ENCODE data around the gene DICER1. TPM values are rescaled to one million over a fixed set of nuclear protein-coding genes. Genes with fewer than 3 reads are reported as not detected.
"Not testable (repeated sequence)": the region's sequence is repeated elsewhere in the genome, so short reads cannot be mapped to it uniquely, and the experiment has no call there.

DICER1 gene, protein sequence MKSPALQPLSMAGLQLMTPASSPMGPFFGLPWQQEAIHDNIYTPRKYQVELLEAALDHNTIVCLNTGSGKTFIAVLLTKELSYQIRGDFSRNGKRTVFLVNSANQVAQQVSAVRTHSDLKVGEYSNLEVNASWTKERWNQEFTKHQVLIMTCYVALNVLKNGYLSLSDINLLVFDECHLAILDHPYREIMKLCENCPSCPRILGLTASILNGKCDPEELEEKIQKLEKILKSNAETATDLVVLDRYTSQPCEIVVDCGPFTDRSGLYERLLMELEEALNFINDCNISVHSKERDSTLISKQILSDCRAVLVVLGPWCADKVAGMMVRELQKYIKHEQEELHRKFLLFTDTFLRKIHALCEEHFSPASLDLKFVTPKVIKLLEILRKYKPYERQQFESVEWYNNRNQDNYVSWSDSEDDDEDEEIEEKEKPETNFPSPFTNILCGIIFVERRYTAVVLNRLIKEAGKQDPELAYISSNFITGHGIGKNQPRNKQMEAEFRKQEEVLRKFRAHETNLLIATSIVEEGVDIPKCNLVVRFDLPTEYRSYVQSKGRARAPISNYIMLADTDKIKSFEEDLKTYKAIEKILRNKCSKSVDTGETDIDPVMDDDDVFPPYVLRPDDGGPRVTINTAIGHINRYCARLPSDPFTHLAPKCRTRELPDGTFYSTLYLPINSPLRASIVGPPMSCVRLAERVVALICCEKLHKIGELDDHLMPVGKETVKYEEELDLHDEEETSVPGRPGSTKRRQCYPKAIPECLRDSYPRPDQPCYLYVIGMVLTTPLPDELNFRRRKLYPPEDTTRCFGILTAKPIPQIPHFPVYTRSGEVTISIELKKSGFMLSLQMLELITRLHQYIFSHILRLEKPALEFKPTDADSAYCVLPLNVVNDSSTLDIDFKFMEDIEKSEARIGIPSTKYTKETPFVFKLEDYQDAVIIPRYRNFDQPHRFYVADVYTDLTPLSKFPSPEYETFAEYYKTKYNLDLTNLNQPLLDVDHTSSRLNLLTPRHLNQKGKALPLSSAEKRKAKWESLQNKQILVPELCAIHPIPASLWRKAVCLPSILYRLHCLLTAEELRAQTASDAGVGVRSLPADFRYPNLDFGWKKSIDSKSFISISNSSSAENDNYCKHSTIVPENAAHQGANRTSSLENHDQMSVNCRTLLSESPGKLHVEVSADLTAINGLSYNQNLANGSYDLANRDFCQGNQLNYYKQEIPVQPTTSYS (N-terminal part only)
- 39.7 and 68.8 TPM in 2 replicates for total RNA-seq (2014; rRNA removed; shearing (Covaris generic))

DNA sequence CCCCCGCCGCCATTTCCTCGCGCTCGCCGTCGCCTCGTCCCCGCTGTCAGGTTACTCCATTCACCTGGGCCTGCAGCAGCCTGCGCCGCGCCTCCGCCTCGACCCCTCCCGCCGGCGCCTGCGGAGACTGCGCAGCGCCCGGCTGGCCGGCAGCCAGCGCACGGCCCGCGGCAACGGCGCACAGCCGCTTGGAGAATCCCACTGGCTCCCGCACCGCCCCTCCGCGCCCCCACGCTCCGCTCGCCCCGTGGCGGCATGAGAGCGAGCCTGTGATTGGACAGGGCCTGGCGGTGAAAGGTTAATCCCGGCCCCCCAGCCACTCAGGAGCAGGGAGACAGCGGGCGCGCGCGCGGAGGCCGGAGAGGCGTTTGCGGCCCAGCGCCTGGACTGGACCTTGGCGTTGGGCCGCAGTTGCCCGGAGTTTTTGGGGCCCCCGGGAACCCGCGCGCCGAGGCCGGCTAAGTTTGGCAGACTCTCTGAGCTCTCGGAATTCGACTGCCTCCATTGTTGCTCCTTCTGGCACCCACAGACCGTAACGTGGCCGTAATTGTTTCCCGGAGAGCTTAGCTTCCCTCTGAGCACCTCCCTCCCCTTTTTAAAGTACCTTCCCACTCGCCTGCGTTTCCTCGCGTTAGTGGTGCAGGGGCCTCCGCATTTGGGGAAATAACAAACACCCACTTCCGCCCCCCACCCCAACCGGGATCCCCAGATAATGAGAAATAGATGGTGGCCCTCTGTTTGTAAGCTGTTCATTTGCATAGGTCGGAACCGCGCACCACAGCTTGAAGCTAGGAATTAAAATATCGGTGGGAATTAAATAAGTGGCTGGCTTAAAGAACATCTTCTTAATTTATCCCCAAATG, at the start of gene DICER1:
Gene DICER1 (minus strand): TSS at position 203 of the 863 bp plus-strand sequence. CDS start 24,071 bp downstream, outside the sequence.
- Histone ChIP-seq H3K36me3 (replicated peaks; ENCODE audit: control insufficient read depth, insufficient read depth, low read length) (no peaks in the 10 kb centered on the region), H3K27me3 (ENCODE audit: control insufficient read depth, insufficient read depth, low read length) (no peaks in the 10 kb centered on the region), H3K4me3 (ENCODE audit: insufficient read depth, low read depth, low read length) (peak within 1 kb of the TSS; percentile 88)
- DNase-seq: peak; percentile 99

DNA sequence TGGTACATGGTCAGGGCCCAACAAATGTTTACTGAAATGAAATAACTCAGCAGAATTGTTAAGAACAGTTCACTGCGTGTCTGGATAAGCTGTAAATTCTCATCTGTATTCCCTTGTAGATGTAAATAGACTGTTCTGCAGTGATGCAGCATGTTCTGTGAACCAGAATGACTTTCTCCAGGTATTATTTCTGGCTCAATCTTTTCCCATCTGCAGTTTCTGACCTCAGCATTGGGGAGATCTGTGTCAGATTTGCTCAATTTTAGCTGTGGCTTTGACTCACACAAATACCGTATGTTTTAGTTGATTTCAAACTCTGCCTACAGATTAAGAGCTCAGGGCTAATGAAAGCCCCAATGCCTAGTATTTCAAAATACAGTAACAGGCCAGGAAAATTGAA, 49.2 kb upstream of the DICER1 start:
- no peak for DNase-seq
- H3K36me3 ChIP-seq (replicated peaks; ENCODE audit: control insufficient read depth, insufficient read depth, low read length): no peaks in the 10 kb centered on the region
- no peak overlapping the region for H3K4me3 ChIP-seq (ENCODE audit: insufficient read depth, low read depth, low read length)
- no peaks in the 10 kb centered on the region for H3K27me3 ChIP-seq (ENCODE audit: control insufficient read depth, insufficient read depth, low read length)

DNA sequence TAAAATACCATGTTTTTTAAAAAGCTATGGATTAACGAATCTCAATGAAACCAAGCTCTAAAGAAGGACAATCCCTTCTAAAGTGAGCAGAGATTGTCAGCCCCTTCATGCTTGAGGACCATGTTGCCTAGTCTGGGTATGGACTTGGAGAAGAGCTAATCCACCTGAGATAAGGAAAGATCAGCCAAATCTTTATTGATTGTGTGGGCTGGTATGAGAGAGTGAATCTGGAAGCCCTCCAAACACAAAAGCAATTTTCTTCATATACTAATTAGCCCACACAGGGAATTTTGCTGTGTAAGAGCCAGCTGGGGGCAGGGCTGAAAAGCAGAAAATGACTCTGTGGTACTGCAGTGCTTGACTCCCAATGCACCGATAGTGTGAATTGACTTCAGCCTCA, 47.4 kb upstream of the DICER1 start:
- Histone ChIP-seq H3K27me3 (ENCODE audit: control insufficient read depth, insufficient read depth, low read length) (no peaks in the 10 kb centered on the region), H3K4me3 (ENCODE audit: insufficient read depth, low read depth, low read length) (no peak overlapping the region), H3K36me3 (replicated peaks; ENCODE audit: control insufficient read depth, insufficient read depth, low read length) (no peaks in the 10 kb centered on the region)
- DNase-seq: no peak

DNA sequence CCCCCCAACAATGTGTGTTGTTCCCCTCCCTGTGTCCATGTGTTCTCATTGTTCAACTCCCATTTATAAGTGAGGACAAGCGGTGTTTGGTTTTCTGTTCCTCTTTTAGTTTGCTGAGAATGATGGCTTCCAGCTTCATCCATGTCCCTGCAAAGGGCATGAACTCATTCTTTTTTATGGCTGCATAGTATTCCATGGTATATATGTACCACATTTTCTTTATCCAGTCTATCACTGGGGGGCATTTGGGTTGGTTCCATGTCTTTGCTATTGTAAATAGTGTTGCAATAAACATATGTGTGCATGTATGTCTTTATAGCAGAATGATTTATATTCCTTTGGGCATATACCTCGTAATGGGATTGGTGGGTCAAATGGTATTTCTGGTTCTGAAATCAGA, 44.4 kb upstream of the DICER1 start:
- DNase-seq; H3K36me3 ChIP-seq (replicated peaks; ENCODE audit: control insufficient read depth, insufficient read depth, low read length); H3K4me3 ChIP-seq (ENCODE audit: insufficient read depth, low read depth, low read length); H3K27me3 ChIP-seq (ENCODE audit: control insufficient read depth, insufficient read depth, low read length): not testable (repeated sequence)

DNA sequence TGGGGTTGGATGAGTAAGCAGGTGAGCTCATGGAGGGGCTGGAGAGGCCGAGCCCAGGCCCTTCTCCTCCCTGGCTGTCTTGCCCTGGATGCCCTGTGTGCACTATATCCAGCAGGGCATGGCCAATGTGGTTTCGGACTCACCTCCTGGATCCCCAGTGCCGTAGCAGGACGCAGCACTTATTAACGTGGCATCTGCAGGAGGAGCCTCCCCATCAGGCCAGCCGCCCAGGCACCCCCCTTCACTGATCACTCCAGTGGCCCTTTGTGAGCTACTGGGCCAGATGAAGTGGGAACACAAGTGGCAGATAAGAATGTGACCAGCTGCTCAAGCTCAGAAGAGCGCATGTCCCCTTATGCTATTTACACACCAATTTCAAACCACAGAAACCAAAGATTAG, 43.1 kb upstream of the DICER1 start:
- Histone ChIP-seq H3K4me3 (ENCODE audit: insufficient read depth, low read depth, low read length) (no peak overlapping the region), H3K27me3 (ENCODE audit: control insufficient read depth, insufficient read depth, low read length) (no peaks in the 10 kb centered on the region), H3K36me3 (replicated peaks; ENCODE audit: control insufficient read depth, insufficient read depth, low read length) (no peaks in the 10 kb centered on the region)
- no peak for DNase-seq

DNA sequence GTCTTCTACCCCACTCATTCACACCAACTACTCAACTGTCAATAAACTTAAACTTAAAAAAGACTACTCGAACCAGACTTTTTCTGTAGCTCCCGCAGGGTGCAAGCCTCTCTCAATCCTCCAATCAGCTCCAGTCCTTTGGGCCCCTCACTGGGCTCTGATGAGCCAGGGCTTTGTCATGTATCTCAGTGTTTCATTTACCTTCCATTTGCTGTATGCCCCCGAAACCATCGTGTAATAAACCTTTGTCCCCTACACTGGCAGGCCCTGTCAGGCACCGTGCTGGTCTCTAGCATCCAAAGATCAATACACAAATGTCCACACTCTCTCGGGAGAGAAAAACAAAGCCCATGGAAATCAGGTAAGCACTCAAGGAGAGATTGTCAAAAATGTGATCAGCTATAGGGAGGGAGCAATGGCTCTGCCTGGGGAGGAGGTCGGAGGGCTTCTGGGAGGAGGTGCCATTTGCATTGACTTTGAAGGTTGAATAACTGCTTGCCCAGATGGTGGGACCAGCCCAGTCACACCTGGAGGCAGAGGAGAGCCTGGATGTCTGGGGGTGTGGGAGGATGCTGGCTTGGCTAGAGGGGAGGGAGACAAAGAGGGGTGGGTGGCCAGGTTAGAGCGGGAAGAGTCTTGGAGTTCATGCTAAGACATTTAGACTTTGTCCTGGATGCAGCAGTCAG, 42.1 kb upstream of the DICER1 start:
- Histone ChIP-seq H3K27me3 (ENCODE audit: control insufficient read depth, insufficient read depth, low read length) (no peaks in the 10 kb centered on the region), H3K4me3 (ENCODE audit: insufficient read depth, low read depth, low read length) (no peak overlapping the region), H3K36me3 (replicated peaks; ENCODE audit: control insufficient read depth, insufficient read depth, low read length) (no peaks in the 10 kb centered on the region)
- peak; percentile 60 for DNase-seq

GRCh38 chr14:95198320-95198719, 41.0 kb upstream of the DICER1 start:
- no peak overlapping the region for H3K4me3 ChIP-seq (ENCODE audit: insufficient read depth, low read depth, low read length)
- no peaks in the 10 kb centered on the region for H3K36me3 ChIP-seq (replicated peaks; ENCODE audit: control insufficient read depth, insufficient read depth, low read length)
- H3K27me3 ChIP-seq (ENCODE audit: control insufficient read depth, insufficient read depth, low read length): no peaks in the 10 kb centered on the region
- DNase-seq: no peak

DNA sequence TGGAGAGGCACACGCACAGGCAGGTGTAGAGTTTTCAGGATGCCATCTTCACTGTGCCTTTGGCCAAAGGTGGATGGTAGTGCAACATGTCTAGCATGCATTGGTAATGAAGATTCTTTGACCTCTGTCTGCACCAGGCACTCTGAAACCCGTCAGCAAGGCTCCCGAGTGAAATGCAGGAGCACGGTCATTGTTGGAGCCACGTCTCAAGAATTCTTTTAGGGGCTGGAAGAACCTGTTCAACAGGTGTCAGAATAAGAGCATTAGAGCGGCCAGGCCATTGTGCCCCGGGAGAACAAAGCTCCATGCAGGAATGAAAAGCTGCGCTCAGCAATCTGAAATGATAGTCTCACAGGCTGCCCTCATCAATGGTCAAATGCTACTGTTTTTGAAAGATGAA, 40.2 kb upstream of the DICER1 start:
- no peaks in the 10 kb centered on the region for H3K27me3 ChIP-seq (ENCODE audit: control insufficient read depth, insufficient read depth, low read length)
- H3K36me3 ChIP-seq (replicated peaks; ENCODE audit: control insufficient read depth, insufficient read depth, low read length): no peaks in the 10 kb centered on the region
- no peak overlapping the region for H3K4me3 ChIP-seq (ENCODE audit: insufficient read depth, low read depth, low read length)
- peak; percentile 54 for DNase-seq

DNA sequence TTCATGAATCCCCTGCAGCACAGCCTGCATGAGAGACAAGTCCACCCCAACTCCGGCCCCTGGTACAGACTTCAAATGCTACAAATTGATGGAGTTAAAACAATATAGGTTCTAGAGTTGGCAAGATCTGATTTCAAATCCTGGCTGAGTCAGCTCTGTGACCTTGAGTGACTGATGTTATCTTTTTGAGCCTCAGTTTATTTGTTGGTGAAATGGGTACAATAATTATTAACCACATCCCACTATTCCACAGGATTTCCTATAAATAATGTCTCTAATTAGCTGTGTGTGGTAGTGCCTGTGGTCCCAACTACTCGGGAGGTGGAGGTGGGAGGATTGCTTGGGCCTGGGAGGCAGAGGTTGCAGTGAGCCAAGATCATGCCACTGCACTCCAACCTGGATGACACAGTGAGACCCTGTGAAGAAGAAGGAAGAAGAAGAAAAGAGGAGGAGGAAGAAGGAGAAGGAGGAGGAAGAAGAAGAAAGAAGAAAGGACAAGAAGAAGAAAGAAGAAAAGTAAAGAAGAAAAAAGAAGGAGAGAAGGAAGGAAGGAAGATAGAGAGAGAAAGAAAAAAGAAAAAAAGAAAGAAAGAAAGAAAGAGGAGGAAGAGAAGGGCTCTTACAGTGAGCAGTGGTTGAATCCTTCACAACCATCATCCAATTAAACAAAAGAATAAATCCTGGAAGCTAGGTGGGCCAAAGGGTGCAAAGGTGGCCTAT, 39.7 kb upstream of the DICER1 start:
- Histone ChIP-seq H3K36me3 (replicated peaks; ENCODE audit: control insufficient read depth, insufficient read depth, low read length) (no peaks in the 10 kb centered on the region), H3K27me3 (ENCODE audit: control insufficient read depth, insufficient read depth, low read length) (no peaks in the 10 kb centered on the region), H3K4me3 (ENCODE audit: insufficient read depth, low read depth, low read length) (no peak overlapping the region)
- no peak for DNase-seq

DNA sequence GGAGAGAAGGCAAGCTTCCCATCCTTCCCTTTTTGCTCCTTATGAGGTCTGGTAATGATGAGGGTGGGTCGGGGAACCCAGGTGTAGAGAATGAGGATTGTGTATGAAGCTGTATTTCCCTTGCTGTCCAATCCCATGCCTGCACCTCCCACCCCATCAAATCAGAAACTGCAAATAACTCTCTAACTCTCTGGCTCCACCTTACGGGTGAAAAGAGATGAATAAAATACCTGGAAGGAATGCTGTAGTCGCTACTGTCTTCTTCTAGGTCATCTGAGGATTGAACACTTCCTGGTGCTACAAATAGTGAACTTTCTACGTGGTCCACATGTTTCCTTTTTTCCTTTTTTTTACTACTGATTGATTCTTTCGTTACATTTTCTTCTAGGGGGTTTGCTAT, 38.9 kb upstream of the DICER1 start:
- Histone ChIP-seq H3K36me3 (replicated peaks; ENCODE audit: control insufficient read depth, insufficient read depth, low read length) (no peaks in the 10 kb centered on the region), H3K27me3 (ENCODE audit: control insufficient read depth, insufficient read depth, low read length) (no peaks in the 10 kb centered on the region), H3K4me3 (ENCODE audit: insufficient read depth, low read depth, low read length) (no peak overlapping the region)
- DNase-seq: peak; percentile 70

DNA sequence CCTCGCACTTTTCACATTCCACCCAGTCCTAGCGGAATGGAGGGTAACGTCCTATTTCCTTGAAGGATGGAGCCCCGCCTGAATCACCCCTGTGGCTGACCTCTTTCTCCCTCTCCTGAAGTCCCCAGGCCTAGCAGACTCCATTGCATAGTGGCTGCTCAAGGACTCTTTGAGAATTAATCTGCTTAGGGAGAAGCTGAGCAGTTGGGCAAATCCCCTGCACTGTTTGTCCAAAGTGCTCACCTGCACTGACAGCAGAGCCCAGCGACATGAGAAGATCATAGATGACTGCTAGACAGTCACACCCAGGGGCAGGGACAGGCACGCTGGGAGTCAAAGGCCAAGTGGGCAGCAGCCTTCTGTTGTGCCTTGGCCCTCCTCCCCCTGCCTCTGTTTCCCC, 37.7 kb upstream of the DICER1 start:
- Histone ChIP-seq H3K36me3 (replicated peaks; ENCODE audit: control insufficient read depth, insufficient read depth, low read length) (no peaks in the 10 kb centered on the region), H3K4me3 (ENCODE audit: insufficient read depth, low read depth, low read length) (no peak overlapping the region), H3K27me3 (ENCODE audit: control insufficient read depth, insufficient read depth, low read length) (no peaks in the 10 kb centered on the region)
- no peak for DNase-seq

DNA sequence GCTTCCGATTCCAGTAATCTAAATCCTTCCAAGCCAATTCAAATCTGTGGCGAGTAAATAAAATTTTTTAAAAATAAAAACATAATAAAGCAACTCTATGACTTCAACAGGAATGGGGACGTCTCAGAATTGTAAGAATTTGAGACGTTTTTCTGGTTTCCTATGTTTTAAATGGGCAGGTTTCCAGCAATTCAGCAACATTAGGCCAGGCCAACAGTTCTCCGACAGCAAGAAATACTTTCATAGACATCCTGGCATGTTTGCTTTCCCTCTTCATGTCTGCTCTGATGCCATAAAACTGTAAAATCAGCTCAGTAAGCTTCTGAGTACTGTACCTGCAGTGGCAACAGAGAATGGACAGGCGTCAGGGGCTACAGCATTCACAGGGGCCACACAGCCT, 35.8 kb upstream of the DICER1 start:
- no peak for DNase-seq
- Histone ChIP-seq H3K27me3 (ENCODE audit: control insufficient read depth, insufficient read depth, low read length) (no peaks in the 10 kb centered on the region), H3K4me3 (ENCODE audit: insufficient read depth, low read depth, low read length) (no peak overlapping the region), H3K36me3 (replicated peaks; ENCODE audit: control insufficient read depth, insufficient read depth, low read length) (no peaks in the 10 kb centered on the region)

DNA sequence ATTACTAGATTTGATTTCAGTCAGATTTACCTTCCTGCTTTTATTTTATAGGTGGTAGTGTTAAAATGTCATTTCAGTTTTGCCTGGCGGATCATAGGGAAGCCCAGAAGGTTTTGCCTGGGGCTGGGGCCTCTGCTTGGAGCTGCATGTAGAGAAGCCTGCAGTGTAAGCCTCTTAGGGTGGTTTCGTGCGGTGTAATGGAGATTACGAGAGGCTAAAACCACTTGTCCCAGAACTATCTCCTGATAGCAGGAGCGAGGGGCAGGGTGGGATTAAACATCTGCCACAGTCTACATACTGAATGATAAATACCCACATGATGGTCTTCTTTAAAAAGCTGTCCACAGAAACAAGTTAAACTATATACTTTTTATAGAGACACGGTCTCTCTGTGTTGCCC, 35.0 kb upstream of the DICER1 start:
- no peak overlapping the region for H3K4me3 ChIP-seq (ENCODE audit: insufficient read depth, low read depth, low read length)
- no peaks in the 10 kb centered on the region for H3K36me3 ChIP-seq (replicated peaks; ENCODE audit: control insufficient read depth, insufficient read depth, low read length)
- DNase-seq: no peak
- no peaks in the 10 kb centered on the region for H3K27me3 ChIP-seq (ENCODE audit: control insufficient read depth, insufficient read depth, low read length)

Measured in H7 (cell line).